ENCODE data around the gene TMEM109.

TMEM109 gene

GRCh38 chr11:60927061-60927592 lies 13.2 kb downstream of the TMEM109 start:
- peaks cover 11% of the 10 kb centered on the region; the same call in 1 of the 2 replicates for H3K36me3 ChIP-seq (ENCODE audit: insufficient read depth, low read length)
- no peak for TF ChIP-seq EZH2phosphoT487 (IDR thresholded peaks at IDR 0.05; ENCODE audit: borderline replicate concordance)
- TF ChIP-seq CTCF (conservative IDR thresholded peaks at IDR 0.05; ENCODE audit: low read length): no peak
- no peak overlapping the region for H3K4me3 ChIP-seq (ENCODE audit: low read length, poor library complexity, severe bottlenecking)
- no peaks in the 10 kb centered on the region for H3K27me3 ChIP-seq (ENCODE audit: insufficient read depth, low read length, poor library complexity, severe bottlenecking)
- no peaks in the 10 kb centered on the region for H3K79me2 ChIP-seq (ENCODE audit: insufficient read depth, low read length)
- no peaks in the 10 kb centered on the region for H3K9me2 ChIP-seq (replicated peaks; ENCODE audit: low read depth, low read length)
- H3K9ac ChIP-seq (ENCODE audit: low read depth, low read length, poor library complexity, severe bottlenecking): no peak overlapping the region
- no peaks in the 10 kb centered on the region for H3F3A ChIP-seq (ENCODE audit: low read depth)
- no peaks in the 10 kb centered on the region for H4K20me1 ChIP-seq (ENCODE audit: insufficient read depth, low read length, poor library complexity, severe bottlenecking)
- no peaks in the 10 kb centered on the region for H3K9me3 ChIP-seq (ENCODE audit: insufficient read depth, low read depth, low read length)
- H2AFZ ChIP-seq (ENCODE audit: low read length): no peak overlapping the region
- no peak overlapping the region for H3K4me2 ChIP-seq (ENCODE audit: low read depth, low read length, poor library complexity, severe bottlenecking)
- H3K4me1 ChIP-seq (ENCODE audit: insufficient read depth, low read length, poor library complexity, severe bottlenecking): peaks cover 18% of the 10 kb centered on the region

- Histone ChIP-seq H3K79me2 (ENCODE audit: insufficient read depth, low read length) (no peaks in the 10 kb centered on the region), H3K4me1 (ENCODE audit: insufficient read depth, low read length, poor library complexity, severe bottlenecking) (peaks cover 18% of the 10 kb centered on the region), H2AFZ (ENCODE audit: low read length) (no peak overlapping the region), H3K4me3 (ENCODE audit: low read length, poor library complexity, severe bottlenecking) (no peak overlapping the region), H3K27me3 (ENCODE audit: insufficient read depth, low read length, poor library complexity, severe bottlenecking) (no peaks in the 10 kb centered on the region), H3K9me2 (replicated peaks; ENCODE audit: low read depth, low read length) (no peaks in the 10 kb centered on the region), H3K9ac (ENCODE audit: low read depth, low read length, poor library complexity, severe bottlenecking) (no peak overlapping the region), H3K36me3 (ENCODE audit: insufficient read depth, low read length) (peaks cover 7% of the 10 kb centered on the region; the same call in 1 of the 2 replicates), H4K20me1 (ENCODE audit: insufficient read depth, low read length, poor library complexity, severe bottlenecking) (no peaks in the 10 kb centered on the region), H3F3A (ENCODE audit: low read depth) (no peaks in the 10 kb centered on the region), H3K4me2 (ENCODE audit: low read depth, low read length, poor library complexity, severe bottlenecking) (no peak overlapping the region), H3K9me3 (ENCODE audit: insufficient read depth, low read depth, low read length) (no peaks in the 10 kb centered on the region)
- TF ChIP-seq CTCF (conservative IDR thresholded peaks at IDR 0.05; ENCODE audit: low read length) (no peak), EZH2phosphoT487 (IDR thresholded peaks at IDR 0.05; ENCODE audit: borderline replicate concordance) (no peak)
These were observed 13.6 kb downstream of the TMEM109 start for GRCh38 chr11:60927600-60927999.

DNA sequence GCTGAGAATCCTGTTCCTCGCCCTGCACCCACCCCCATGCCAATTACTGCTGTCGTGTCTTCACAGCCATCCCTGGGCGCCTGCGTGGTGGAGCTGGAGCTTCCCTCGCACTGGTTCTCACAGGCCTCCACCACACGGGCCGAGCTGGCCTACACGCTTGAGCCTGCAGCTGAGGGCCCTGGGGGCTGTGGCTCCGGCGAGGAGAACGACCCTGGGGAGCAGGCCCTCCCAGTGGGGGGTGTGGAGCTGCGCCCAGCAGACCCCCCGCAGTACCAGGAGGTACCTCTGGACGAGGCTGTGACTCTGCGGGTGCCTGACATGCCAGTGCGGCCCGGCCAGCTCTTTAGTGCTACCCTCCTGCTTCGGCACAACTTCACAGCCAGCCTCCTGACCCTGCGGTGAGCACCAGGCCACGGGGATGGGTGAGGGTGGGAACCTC lies 14.6 kb downstream of the TMEM109 start:
- no peaks in the 10 kb centered on the region for H3F3A ChIP-seq (ENCODE audit: low read depth)
- TF ChIP-seq CTCF (conservative IDR thresholded peaks at IDR 0.05; ENCODE audit: low read length) (no peak), EZH2phosphoT487 (IDR thresholded peaks at IDR 0.05; ENCODE audit: borderline replicate concordance) (no peak)
- no peak overlapping the region for H2AFZ ChIP-seq (ENCODE audit: low read length)
- H4K20me1 ChIP-seq (ENCODE audit: insufficient read depth, low read length, poor library complexity, severe bottlenecking): no peaks in the 10 kb centered on the region
- no peaks in the 10 kb centered on the region for H3K79me2 ChIP-seq (ENCODE audit: insufficient read depth, low read length)
- no peak overlapping the region for H3K4me2 ChIP-seq (ENCODE audit: low read depth, low read length, poor library complexity, severe bottlenecking)
- no peak overlapping the region for H3K9ac ChIP-seq (ENCODE audit: low read depth, low read length, poor library complexity, severe bottlenecking)
- H3K9me2 ChIP-seq (replicated peaks; ENCODE audit: low read depth, low read length): no peaks in the 10 kb centered on the region
- no peak overlapping the region for H3K4me3 ChIP-seq (ENCODE audit: low read length, poor library complexity, severe bottlenecking)
- H3K4me1 ChIP-seq (ENCODE audit: insufficient read depth, low read length, poor library complexity, severe bottlenecking): peaks cover 15% of the 10 kb centered on the region
- H3K9me3 ChIP-seq (ENCODE audit: insufficient read depth, low read depth, low read length): no peaks in the 10 kb centered on the region
- H3K27me3 ChIP-seq (ENCODE audit: insufficient read depth, low read length, poor library complexity, severe bottlenecking): no peaks in the 10 kb centered on the region
- H3K36me3 ChIP-seq (ENCODE audit: insufficient read depth, low read length): no peaks in the 10 kb centered on the region
